ENCODE measurements around the gene CUL3.
"Not testable (repeated sequence)": the region's sequence is repeated elsewhere in the genome, so short reads cannot be mapped to it uniquely, and the experiment has no call there.

The CUL3 gene

GRCh38 chr2:224583033-224583432 lies 2.1 kb downstream of the CUL3 start:
- in situ Hi-C loops (cut with MboI; ENCODE audit: low sequenced_read_pairs) = not testable (repeated sequence)

GRCh38 chr2:224580248-224580647 lies 4.9 kb downstream of the CUL3 start:
- in situ Hi-C loops (cut with MboI; ENCODE audit: low sequenced_read_pairs) = no loop called here

- in situ Hi-C loops (cut with MboI; ENCODE audit: low sequenced_read_pairs) = no loop called here
Measured at GRCh38 chr2:224579411-224579810, 5.8 kb downstream of the CUL3 start.

- in situ Hi-C loops (cut with MboI; ENCODE audit: low sequenced_read_pairs) = no loop called here
Measured at GRCh38 chr2:224577541-224577940, 7.6 kb downstream of the CUL3 start.

GRCh38 chr2:224576088-224576715 lies 9.0 kb downstream of the CUL3 start:
- in situ Hi-C loops (cut with MboI; ENCODE audit: low sequenced_read_pairs) = no loop called here

- in situ Hi-C loops (cut with MboI; ENCODE audit: low sequenced_read_pairs) = no loop called here
Measured at GRCh38 chr2:224574423-224575084, 10.6 kb downstream of the CUL3 start.

- in situ Hi-C loops (cut with MboI; ENCODE audit: low sequenced_read_pairs) = no loop called here
Measured at GRCh38 chr2:224573724-224574123, 11.4 kb downstream of the CUL3 start.

GRCh38 chr2:224572338-224572737 lies 12.8 kb downstream of the CUL3 start:
- in situ Hi-C loops (cut with MboI; ENCODE audit: low sequenced_read_pairs) = no loop called here

- in situ Hi-C loops (cut with MboI; ENCODE audit: low sequenced_read_pairs) = no loop called here
Measured at GRCh38 chr2:224570328-224570993, 14.7 kb downstream of the CUL3 start.

GRCh38 chr2:224569654-224570053 lies 15.5 kb downstream of the CUL3 start:
- in situ Hi-C loops (cut with MboI; ENCODE audit: low sequenced_read_pairs) = no loop called here

- in situ Hi-C loops (cut with MboI; ENCODE audit: low sequenced_read_pairs) = no loop called here
Measured at GRCh38 chr2:224565452-224566035, 19.6 kb downstream of the CUL3 start.

- in situ Hi-C loops (cut with MboI; ENCODE audit: low sequenced_read_pairs) = no loop called here
Measured at GRCh38 chr2:224563537-224563936, 21.6 kb downstream of the CUL3 start.

- in situ Hi-C loops (cut with MboI; ENCODE audit: low sequenced_read_pairs) = no loop called here
Measured at GRCh38 chr2:224562831-224563230, 22.3 kb downstream of the CUL3 start.

GRCh38 chr2:224561234-224562005 lies 23.7 kb downstream of the CUL3 start:
- in situ Hi-C loops (cut with MboI; ENCODE audit: low sequenced_read_pairs) = no loop called here

- in situ Hi-C loops (cut with MboI; ENCODE audit: low sequenced_read_pairs) = no loop called here
Measured at GRCh38 chr2:224560549-224560948, 24.6 kb downstream of the CUL3 start.

GRCh38 chr2:224557610-224558009 lies 27.6 kb downstream of the CUL3 start:
- in situ Hi-C loops (cut with MboI; ENCODE audit: low sequenced_read_pairs) = no loop called here

- in situ Hi-C loops (cut with MboI; ENCODE audit: low sequenced_read_pairs) = no loop called here
Measured at GRCh38 chr2:224556381-224556780, 28.8 kb downstream of the CUL3 start.

GRCh38 chr2:224555823-224556366 lies 29.3 kb downstream of the CUL3 start:
- in situ Hi-C loops (cut with MboI; ENCODE audit: low sequenced_read_pairs) = no loop called here

- in situ Hi-C loops (cut with MboI; ENCODE audit: low sequenced_read_pairs) = no loop called here
Measured at GRCh38 chr2:224552771-224553170, 32.4 kb downstream of the CUL3 start.

- in situ Hi-C loops (cut with MboI; ENCODE audit: low sequenced_read_pairs) = no loop called here
Measured at GRCh38 chr2:224551693-224552092, 33.5 kb downstream of the CUL3 start.

- in situ Hi-C loops (cut with MboI; ENCODE audit: low sequenced_read_pairs) = no loop called here
Measured at GRCh38 chr2:224546926-224547325, 38.2 kb downstream of the CUL3 start.

Data from hTERT RPE-1 (cell line).